Stimulated activated CD4-positive, alpha-beta T cell treated with anti-CD3 and anti-CD28 coated beads, Interleukin-4, amount 100 ng/mL, for 4 hours (primary cell): ENCODE results near the gene ZP1.
A peak's percentile ranks its signal among the peaks of the same experiment; 100 is the strongest.

Experiments
- DNase-seq, 2 experiments: peaks; one replicate each; pipeline ENCODE4 v3.0.0-alpha.2; 2020

The ZP1 gene

DNA sequence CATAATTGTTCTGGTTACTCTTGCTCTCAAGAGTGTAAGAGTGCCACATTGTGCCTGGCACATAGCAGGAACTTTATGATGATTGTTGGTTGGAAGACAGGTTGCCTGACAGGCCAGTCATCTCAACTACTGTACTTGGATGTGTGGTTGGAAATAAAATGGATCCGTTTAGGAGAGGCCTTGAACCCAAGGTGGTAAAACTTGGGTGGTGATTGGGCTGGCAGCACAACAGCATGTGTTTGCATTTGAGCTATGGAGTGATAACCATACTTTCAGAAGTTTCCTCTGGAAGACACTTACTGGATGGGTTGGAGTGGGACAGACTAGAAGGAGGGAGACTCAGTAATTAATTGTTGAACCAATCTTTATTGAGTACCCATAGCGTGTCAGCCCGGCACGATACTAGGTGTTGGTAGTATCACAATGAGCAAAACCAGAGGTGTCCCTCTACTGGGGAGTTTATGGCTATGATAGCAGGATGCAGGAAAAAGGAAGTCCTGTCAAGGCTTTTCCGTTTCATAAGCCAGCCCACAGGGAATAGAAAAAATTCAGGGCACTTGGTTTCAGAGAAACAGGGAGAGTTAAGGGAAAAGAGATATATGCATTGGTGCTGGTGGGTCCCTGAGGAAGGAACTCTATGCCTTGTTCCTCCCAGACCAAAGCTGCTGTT lies 43.5 kb downstream of the ZP1 start:
- no peak for DNase-seq

DNA sequence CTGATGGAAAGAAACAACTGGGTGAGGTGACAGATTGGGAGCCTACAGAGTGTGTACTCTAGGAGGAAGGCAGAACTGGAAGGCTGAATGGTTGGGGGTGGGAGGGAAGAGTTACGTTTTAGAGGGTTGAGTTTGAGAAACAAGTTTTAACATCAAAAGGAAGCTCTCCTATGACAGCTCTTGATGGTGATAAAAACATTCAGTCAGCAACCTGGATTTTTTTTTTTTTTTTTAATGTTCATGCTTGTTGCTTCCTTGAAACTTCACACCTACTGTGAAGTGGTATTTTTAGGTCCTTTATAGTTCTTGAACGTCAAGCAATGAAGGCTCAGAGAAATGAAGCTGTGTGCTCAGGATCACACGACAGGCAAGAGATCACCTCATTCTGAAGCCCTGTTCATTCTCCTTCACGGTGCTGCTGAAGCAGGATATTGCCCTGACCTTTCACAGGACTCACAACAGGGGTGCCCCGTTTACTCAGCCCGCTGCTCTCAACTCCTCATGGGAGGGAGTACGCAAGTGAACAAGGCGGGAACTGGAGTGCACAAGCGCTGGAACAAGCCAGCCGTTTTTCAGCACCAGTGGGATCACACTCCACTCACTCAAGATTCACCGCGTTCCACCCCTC lies 45.0 kb downstream of the ZP1 start:
- DNase-seq, result no peak

DNA sequence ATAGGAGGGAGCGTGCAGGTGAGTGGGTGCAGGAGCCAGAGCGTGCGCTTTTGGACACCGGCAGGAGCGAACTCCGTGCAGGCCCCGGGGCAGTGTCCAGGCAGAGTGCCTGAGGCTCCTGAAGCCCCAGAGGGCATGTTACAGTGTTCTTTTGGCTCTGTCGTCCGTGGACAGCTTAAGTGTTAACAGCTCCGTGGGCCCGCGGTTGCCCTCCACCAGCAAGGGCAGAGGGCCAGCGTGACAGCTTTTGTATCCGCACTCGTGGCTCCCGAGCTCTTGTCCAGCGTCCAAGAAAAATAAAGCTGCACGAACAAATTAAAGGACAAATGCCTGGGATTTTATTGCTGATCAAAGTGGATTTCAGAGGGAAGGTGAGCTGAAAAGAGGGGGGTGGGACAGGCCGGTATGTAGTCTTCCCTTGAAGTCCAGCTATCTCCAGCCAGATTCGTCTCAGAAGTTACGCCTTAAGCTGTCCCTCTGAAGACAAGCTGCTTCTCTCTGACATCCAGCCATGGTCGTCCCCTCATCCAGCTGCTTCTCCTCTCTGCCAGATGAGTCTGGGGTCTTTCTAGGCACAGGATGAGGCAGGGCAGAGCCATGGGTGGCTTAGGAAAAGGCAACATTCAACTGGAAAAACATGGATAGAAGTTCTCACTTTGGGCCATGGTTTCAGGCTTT lies 45.6 kb downstream of the ZP1 start:
- DNase-seq, result no peak

- peak; percentile 82 to 88 for DNase-seq
These were observed 46.7 kb downstream of the ZP1 start, which contains the start of gene TMEM109 for GRCh38 chr11:60913793-60914632. Gene TMEM109 (plus strand): TSS chr11:60914158. CDS start chr11:60919694, 5,536 bp downstream.

DNA sequence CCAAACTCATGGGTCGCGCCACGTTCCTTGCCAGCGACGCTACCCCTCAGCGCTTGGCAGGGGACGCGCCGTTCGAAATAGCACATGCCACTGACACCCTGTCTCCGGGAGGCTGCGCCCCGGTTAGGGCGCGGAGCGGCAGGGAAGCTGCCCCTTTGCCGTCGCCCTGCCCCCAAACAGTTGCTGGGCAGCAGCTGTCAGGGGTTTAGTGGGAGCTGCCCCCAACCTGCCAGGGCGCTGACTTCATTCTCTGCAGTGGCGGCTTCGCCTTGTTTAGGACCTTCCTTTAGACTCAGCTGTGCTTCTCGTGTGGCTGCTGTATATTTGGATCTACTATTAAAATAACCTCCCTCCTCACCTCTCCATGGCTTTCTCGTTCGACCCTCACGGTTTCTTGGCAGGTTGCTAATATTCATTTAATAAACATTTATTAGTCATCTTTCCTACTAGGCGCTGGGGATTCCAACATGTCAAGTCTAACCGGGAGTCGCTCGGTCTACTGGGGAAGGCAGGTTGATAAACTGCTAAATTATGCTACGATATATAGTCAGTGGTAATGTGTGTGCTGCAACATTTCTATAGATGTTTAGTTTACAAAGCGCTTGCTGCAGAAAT lies 47.4 kb downstream of the ZP1 start:
- DNase-seq, result peak; percentile 29 to 33

DNA sequence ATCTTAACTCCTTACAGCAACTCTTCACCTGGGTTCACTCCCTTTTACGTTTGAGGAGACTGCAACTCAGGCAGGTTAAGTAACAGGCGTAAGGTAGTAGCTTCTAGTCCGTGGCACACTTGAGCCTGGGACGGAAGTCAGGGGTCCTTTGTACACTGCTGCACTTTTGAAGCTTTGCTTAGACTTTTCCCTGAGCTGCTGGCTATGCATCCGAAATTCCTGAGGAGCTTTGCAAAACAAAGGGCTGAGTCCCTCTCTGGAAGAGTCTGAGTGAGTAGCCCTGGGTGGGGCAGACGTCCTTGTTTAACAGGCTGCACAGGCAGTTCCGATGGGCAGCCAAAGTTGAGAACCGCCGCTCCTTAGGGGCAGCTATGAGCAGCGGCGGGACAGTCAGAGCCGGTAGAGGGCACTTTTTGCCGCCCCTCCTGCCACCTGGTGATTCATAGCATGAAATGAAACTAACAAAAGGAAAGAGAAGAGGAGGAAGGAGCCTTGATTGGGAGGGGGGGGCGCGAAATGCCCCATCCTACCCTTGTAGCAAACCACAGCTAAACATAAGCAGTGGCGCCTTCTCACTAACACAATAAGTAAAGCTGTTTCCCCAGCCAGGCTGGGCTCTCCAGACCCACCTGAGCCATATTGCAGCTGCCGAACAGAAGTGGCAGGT lies 48.0 kb downstream of the ZP1 start:
- DNase-seq, result peak; percentile 63 to 71

DNA sequence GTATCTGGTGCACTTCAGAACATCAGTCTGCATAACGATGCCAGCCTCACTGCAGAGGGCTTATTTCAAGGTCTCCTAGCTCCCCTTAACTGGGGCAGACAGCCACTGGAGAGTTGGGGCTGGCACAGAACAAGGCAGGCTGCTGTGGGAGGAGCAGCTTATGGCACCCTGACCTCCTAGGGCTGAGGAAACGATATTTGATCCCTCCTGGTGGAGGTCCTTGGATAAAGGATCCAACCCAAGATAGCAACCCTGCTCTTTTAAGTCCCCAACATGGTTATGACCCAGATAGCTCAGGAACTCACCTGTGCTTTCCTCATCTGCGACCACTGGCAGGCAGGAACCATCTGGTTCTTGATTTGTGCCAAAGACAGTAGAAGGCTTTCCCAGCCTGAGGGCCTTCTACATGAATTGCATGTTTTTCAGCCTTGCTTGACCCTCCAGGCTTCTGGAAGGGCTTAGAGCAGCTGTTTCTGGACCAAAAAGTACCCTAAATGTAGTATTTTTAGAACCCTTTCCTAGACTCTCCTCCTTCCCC lies 49.4 kb downstream of the ZP1 start:
- no peak for DNase-seq

GRCh38 chr11:60917267-60917666 lies 49.9 kb downstream of the ZP1 start:
- no peak for DNase-seq

- no peak for DNase-seq
These were observed 51.1 kb downstream of the ZP1 start for GRCh38 chr11:60918251-60918938.

DNA sequence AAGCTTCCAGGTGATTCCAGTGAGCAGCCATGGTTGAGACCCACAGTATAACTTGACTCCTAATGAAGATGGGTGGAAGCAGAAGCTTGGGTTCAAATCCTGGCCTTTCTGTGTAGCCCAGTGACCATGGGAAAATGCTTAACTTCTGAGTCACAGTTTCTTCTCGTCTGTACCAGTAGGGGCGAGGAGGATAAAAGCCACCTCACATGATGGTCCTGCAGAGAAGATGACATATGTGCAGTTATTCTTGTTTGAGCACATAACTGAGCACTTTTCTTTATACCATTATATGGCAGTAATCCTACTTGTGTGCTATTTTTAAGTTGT lies 51.6 kb downstream of the ZP1 start:
- DNase-seq, result no peak

DNA sequence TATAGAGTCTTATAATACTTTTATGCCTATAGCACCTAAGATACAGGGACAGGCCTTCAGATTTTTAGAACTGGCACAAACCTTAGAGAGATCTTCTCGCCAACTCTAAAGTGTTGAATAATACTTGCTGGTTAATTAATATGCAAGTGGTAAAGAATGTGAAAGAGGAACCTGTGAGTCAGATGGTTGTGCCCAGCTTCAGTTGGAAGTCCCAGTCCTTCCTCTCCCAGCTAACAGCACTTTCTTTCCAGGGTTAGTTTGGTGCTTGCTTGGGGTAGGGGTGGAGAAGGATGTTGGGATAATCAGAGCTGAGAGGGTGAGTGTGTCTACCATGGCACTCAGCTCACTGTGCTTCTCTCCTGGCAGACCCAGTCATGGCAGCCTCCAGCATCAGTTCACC lies 52.0 kb downstream of the ZP1 start:
- no peak for DNase-seq

- DNase-seq, result no peak
These were observed 52.6 kb downstream of the ZP1 start for GRCh38 chr11:60919956-60920355.

GRCh38 chr11:60921259-60921658 lies 53.9 kb downstream of the ZP1 start:
- no peak for DNase-seq

- no peak for DNase-seq
These were observed 54.5 kb downstream of the ZP1 start for GRCh38 chr11:60921777-60922335.

DNA sequence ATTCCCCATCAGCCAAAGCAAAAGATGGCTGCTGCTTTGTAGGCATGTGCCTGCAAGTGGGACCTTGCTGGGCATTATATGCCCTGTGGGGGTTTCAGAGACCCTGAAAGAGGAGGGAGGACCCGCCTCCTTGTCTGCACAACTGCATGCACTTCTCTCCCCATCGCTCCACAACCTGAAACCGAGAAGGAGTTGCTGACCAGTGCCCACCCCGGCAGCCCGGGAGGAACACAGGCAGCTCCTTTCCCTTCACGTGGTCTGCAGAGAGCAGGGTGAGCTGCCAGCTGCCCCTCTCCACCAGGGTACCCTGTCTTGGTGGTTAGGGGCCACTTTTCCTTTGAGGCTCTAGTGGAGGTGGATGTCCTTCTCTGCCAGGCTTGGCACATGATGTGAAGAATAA lies 55.6 kb downstream of the ZP1 start:
- no peak for DNase-seq

- DNase-seq, result no peak
These were observed 56.0 kb downstream of the ZP1 start for GRCh38 chr11:60923326-60923725.

DNA sequence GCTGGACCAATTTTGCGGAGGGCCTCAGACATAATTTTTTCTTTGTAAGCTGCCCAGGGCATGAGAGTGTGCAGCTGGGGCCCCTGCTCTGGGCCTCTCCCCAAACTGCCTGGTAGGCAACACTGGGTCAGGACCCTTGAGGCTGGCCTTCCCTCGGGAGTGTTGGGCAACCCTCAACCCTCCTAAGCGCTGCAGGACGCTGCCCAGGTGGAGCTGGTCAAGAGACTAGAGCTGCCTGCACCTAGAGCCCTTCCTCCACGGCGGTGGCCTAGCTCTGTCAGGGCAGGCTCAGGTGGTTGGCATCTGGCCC lies 56.4 kb downstream of the ZP1 start:
- DNase-seq, result no peak

DNA sequence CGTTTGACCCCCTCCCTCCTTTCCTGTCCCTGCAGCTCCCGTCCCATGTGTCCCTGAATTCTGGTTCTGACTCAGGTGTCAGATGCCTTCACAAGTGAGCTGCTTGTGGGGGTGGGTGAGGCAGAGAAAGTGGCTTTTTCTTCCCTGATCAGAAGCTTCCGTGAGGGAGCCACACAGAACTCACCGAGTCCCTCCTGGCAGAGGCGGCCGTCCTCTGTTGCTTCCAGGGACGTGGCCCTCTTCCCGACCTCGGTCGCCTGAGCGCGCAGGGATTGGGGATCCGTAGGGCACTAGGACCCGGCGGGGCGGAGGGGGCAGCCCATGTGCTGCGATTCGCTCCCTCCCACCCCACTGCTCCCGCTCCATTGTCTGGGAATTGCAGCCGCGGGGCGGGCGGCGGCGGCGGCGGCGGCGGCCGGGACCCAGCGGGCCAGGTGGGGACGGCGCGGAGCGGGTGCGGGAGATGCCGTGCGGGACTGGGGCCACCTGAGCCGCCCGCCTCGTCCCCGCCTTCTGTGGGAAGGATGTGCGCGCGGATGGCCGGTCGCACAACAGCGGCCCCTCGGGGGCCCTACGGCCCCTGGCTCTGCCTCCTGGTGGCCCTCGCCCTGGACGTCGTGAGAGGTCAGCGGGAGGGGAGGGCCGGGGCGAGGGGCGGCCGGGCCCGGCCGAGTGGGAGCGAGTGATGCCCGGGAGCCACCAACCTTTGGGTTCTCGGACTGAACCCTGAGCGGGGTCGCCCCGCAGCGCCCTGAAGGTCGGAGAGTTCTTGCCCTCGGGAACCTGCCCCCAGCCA lies 57.0 kb downstream of the ZP1 start, which contains the start of gene TMEM132A:
TMEM132A (plus strand) TSS at position 351 of the 796 bp plus-strand sequence; CDS start at position 525, 174 bp downstream.
- DNase-seq, result no peak
